GM12891 (cell line): Measurements from ENCODE around the gene NAA50.

Experiments used
- DNase-seq: peaks from one replicate; pipeline ENCODE4 v3.0.0; 2011; ENCODE audit warnings: low spot score; ENCODE audit not compliant: insufficient read length
- FAIRE-seq: peaks from 2 replicates; lab custom pipeline; 2011; peaks lifted over from hg19 to GRCh38; lab: Jason Lieb, UNC
- PAX5 ChIP-seq: IDR thresholded peaks from 2 replicates; pipeline ENCODE4 v1.6.1; 2011; ENCODE audit warnings: low read length, moderate library complexity, mild to moderate bottlenecking; ENCODE audit not compliant: insufficient read depth, severe bottlenecking
- POLR2A ChIP-seq: IDR thresholded peaks from 2 replicates; pipeline ENCODE4 v1.6.1; 2011; ENCODE audit warnings: low read depth, low read length, control low read depth
- POLR2AphosphoS5 ChIP-seq: IDR thresholded peaks from 2 replicates; pipeline ENCODE4 v1.6.1; 2011; ENCODE audit warnings: low read depth, low read length, control low read depth
- POU2F2 ChIP-seq: IDR thresholded peaks from 2 replicates; pipeline ENCODE4 v1.6.1; 2011; ENCODE audit warnings: low read depth, mild to moderate bottlenecking, control low read depth, low read length, moderate library complexity
- SPI1 ChIP-seq: IDR thresholded peaks from 2 replicates; pipeline ENCODE4 v1.6.1; 2011; ENCODE audit warnings: low read depth, low read length, control low read depth
- TAF1 ChIP-seq: IDR thresholded peaks from 2 replicates; pipeline ENCODE4 v1.6.1; 2011; ENCODE audit warnings: low read depth, low read length, control low read depth

The NAA50 gene

GRCh38 chr3:113744941-113745755, 901 bp downstream of the NAA50 start:
- TF ChIP-seq POU2F2, result 0 out of 2 replicates have a peak, but pooled peaks have one; percentile 31
- peak; percentile 42; the same call in 1 of the 2 replicates for TF ChIP-seq TAF1
- TF ChIP-seq PAX5, result no peak
- TF ChIP-seq POLR2AphosphoS5, result peak; percentile 27; the same call in 1 of the 2 replicates
- TF ChIP-seq SPI1, result no peak
- TF ChIP-seq POLR2A, result no peak
- FAIRE-seq, result peak; percentile 90
- DNase-seq, result peak; percentile 50

- DNase-seq (no peak), FAIRE-seq (no peak)
- TF ChIP-seq PAX5 (no peak), TAF1 (no peak), POLR2AphosphoS5 (no peak), POLR2A (no peak), POU2F2 (no peak), SPI1 (no peak)
Measured at GRCh38 chr3:113743006-113743630, 2.9 kb downstream of the NAA50 start.

DNA sequence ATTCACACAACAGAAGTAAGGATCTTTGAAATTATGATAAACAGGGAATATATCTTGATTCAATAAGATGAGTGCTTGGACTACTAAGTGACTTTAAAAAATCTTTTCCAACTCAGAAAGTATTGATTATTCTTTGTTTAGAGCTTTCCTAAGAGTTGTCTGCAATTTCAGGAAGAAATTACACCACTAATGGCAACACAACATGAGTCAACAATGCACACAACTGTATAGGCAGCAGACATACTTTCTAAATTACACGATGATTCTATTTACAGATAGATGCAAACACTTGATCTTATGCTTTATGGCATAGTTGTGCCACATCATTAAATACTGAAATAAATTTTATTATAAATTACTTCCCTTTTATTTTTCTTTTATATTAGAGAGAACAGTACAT, 4.4 kb downstream of the NAA50 start:
- DNase-seq (no peak), FAIRE-seq (no peak)
- TF ChIP-seq POLR2A, result no peak
- TF ChIP-seq POU2F2, result no peak
- TF ChIP-seq POLR2AphosphoS5, result no peak
- TF ChIP-seq SPI1, result no peak
- TF ChIP-seq PAX5, result no peak
- TF ChIP-seq TAF1, result no peak

- FAIRE-seq, result peak; percentile 69
- DNase-seq, result no peak
- TF ChIP-seq POU2F2 (no peak), PAX5 (no peak), POLR2AphosphoS5 (no peak), POLR2A (no peak), TAF1 (no peak), SPI1 (no peak)
Measured at GRCh38 chr3:113741086-113741485, 5.0 kb downstream of the NAA50 start.

- peak; percentile 87 for FAIRE-seq
- TF ChIP-seq PAX5, result no peak
- no peak for TF ChIP-seq POLR2A
- TF ChIP-seq POU2F2, result no peak
- TF ChIP-seq SPI1, result no peak
- TF ChIP-seq POLR2AphosphoS5, result no peak
- no peak for TF ChIP-seq TAF1
- DNase-seq, result no peak
Measured at GRCh38 chr3:113736548-113737089, 9.4 kb downstream of the NAA50 start.

GRCh38 chr3:113731694-113732093, 14.4 kb downstream of the NAA50 start:
- no peak for FAIRE-seq

DNA sequence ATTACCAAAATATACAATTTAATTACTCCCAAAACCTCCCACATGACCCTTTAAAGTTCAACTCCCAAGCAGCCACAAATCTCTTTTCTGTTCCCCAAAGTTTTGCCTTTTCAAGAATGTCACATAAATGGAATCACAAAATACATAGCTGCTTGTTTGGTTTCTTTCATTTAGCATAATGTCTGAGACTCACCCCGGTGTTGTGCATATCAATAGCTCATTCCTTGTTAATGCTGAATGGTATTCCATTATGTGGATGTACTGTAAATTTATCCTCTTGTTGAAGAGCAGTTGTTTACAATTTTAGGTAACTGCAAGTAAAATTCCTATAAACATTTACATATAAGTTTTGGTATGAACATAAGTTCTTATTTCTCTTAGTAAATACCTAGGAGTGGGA, 15.5 kb downstream of the NAA50 start:
- FAIRE-seq (no peak), DNase-seq (no peak)
- TF ChIP-seq POLR2A (no peak), POU2F2 (no peak), SPI1 (no peak)

More at GRCh38 chr3:113731694-113732093, 14.4 kb downstream of the NAA50 start:
- no peak for DNase-seq
- no peak for TF ChIP-seq PAX5
- TF ChIP-seq POLR2A, result no peak
- TF ChIP-seq POU2F2, result no peak
- no peak for TF ChIP-seq TAF1
- TF ChIP-seq SPI1, result no peak
- TF ChIP-seq POLR2AphosphoS5, result no peak

GRCh38 chr3:113728661-113729060, 17.4 kb downstream of the NAA50 start:
- no peak for TF ChIP-seq POLR2AphosphoS5
- FAIRE-seq (no peak), DNase-seq (no peak)

DNA sequence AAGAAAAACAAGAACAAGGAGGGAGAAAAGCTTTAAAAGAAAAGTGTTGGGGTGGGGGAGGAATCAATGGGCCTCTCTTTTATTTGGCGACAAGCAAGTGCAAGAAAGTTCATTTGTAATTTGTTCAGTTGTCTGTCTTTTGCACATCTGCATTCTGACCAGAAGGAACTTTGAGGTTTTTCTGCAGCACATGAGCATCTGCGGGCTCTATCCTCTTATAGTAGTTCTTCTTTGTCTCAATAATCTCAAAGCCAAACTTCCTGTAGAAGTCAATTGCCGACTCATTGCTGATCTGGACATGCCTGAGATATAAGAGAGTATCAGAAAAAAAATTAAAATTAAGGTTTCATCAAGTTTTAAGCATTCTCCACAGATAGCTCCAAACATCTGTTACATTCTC, 24.4 kb downstream of the NAA50 start:
- no peak for DNase-seq
- no peak for FAIRE-seq
- no peak for TF ChIP-seq POLR2AphosphoS5
- no peak for TF ChIP-seq SPI1
- TF ChIP-seq POLR2A, result no peak
- no peak for TF ChIP-seq TAF1
- no peak for TF ChIP-seq PAX5
- no peak for TF ChIP-seq POU2F2

DNA sequence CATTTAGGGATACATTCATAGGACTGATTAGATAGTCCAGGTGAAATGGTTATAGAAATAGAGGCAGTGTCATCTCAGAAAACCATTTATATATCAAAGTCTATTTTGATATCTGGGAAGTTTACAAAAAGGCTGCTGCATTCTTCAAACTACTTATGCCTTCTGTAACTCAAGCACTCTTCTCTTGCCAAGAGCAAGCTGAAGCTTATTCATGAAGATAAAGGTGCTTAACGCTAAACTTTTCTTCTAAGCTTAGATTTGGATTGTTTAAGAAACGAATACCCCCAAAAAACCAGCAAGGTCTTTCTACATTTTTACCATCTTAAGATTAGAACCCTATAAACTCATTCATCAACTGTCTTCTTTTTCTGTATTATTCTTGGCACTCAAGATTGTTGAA, 26.3 kb downstream of the NAA50 start:
- TF ChIP-seq PAX5, result no peak
- no peak for TF ChIP-seq POLR2A
- TF ChIP-seq TAF1, result no peak
- no peak for TF ChIP-seq POU2F2
- no peak for TF ChIP-seq POLR2AphosphoS5
- no peak for FAIRE-seq
- no peak for DNase-seq
